NOMO-1 treated with dmso at 0.1 percent for 144 hours (cell line): ENCODE data around the gene RTCA.
"Not testable (repeated sequence)": the region's sequence is repeated elsewhere in the genome, so short reads cannot be mapped to it uniquely, and the experiment has no call there.

ENCODE experiments used
- DNase-seq: peaks from one replicate; lab custom pipeline; 2025; ENCODE audit not compliant: unreplicated experiment; lab: John Stamatoyannopoulos, UW

The RTCA gene

GRCh38 chr1:100305954-100306353 is 39.9 kb downstream of the RTCA start:
- no peak for DNase-seq

- DNase-seq = no peak
Observed at GRCh38 chr1:100306735-100307313, 40.8 kb downstream of the RTCA start.

- DNase-seq = no peak
Observed at GRCh38 chr1:100308777-100309176, 42.8 kb downstream of the RTCA start.

GRCh38 chr1:100309863-100310262 is 43.8 kb downstream of the RTCA start:
- no peak for DNase-seq

GRCh38 chr1:100313382-100313781 is 47.4 kb downstream of the RTCA start:
- DNase-seq = no peak

GRCh38 chr1:100316622-100317021 is 50.6 kb downstream of the RTCA start:
- no peak for DNase-seq

GRCh38 chr1:100320311-100321099 is 54.5 kb downstream of the RTCA start:
- DNase-seq = no peak

GRCh38 chr1:100321100-100321493 is 55.1 kb downstream of the RTCA start:
- no peak for DNase-seq

- no peak for DNase-seq
Observed at GRCh38 chr1:100321506-100321905, 55.5 kb downstream of the RTCA start.

- no peak for DNase-seq
Observed at GRCh38 chr1:100322436-100323211, 56.6 kb downstream of the RTCA start.

- no peak for DNase-seq
Observed at GRCh38 chr1:100323419-100324106, 57.5 kb downstream of the RTCA start.

- DNase-seq = no peak
Observed at GRCh38 chr1:100325415-100326324, 59.7 kb downstream of the RTCA start.

GRCh38 chr1:100326325-100326670 is 60.3 kb downstream of the RTCA start:
- DNase-seq = not testable (repeated sequence)

GRCh38 chr1:100328133-100328532 is 62.1 kb downstream of the RTCA start:
- peak; percentile 40 for DNase-seq

- DNase-seq = not testable (repeated sequence)
Observed at GRCh38 chr1:100331146-100331545, 65.1 kb downstream of the RTCA start.

- no peak for DNase-seq
Observed at GRCh38 chr1:100332331-100332730, 66.3 kb downstream of the RTCA start.

- no peak for DNase-seq
Observed at GRCh38 chr1:100335436-100335835, 69.4 kb downstream of the RTCA start.

GRCh38 chr1:100337878-100338277 is 71.9 kb downstream of the RTCA start:
- not testable (repeated sequence) for DNase-seq

GRCh38 chr1:100339735-100340134 is 73.7 kb downstream of the RTCA start:
- not testable (repeated sequence) for DNase-seq

- no peak for DNase-seq
Observed at GRCh38 chr1:100340494-100340893, 74.5 kb downstream of the RTCA start.
